ENCODE data around the gene KRTAP4-6. TPM values are rescaled to one million over a fixed set of nuclear protein-coding genes. Genes with fewer than 3 reads are reported as not detected.

KRTAP4-6 gene
- total RNA-seq (2021; fragmentation: NEBNext Ultra II Directional; extraction: Animal tissue kit (Norgen Biotek cat#: 25700)) (not detected in 2 replicates), polyA plus RNA-seq (2011; rRNA removed) (not detected in 2 replicates), polyA minus RNA-seq (2011; rRNA and poly(A)+ RNA removed) (not detected in 2 replicates)
- not detected for polyA plus RNA-seq (2011; cell fraction: cytosol; rRNA removed)
- not detected for polyA plus RNA-seq (2011; cell fraction: nucleus; rRNA removed)
- polyA plus RNA-seq (2012, experiment 1 of 2): not detected in 4 replicates
- polyA plus RNA-seq (2012, experiment 2 of 2): not detected
- not detected for polyA plus RNA-seq (2013, experiment 1 of 2)
- polyA plus RNA-seq (2013, experiment 2 of 2): not detected
- polyA minus RNA-seq (2011; cell fraction: cytosol; rRNA and poly(A)+ RNA removed): not detected
- polyA minus RNA-seq (2011; cell fraction: nucleus; rRNA and poly(A)+ RNA removed): not detected
- long read RNA-seq, experiment 1: 0 reads
- long read RNA-seq, experiment 2: 0 reads

DNA sequence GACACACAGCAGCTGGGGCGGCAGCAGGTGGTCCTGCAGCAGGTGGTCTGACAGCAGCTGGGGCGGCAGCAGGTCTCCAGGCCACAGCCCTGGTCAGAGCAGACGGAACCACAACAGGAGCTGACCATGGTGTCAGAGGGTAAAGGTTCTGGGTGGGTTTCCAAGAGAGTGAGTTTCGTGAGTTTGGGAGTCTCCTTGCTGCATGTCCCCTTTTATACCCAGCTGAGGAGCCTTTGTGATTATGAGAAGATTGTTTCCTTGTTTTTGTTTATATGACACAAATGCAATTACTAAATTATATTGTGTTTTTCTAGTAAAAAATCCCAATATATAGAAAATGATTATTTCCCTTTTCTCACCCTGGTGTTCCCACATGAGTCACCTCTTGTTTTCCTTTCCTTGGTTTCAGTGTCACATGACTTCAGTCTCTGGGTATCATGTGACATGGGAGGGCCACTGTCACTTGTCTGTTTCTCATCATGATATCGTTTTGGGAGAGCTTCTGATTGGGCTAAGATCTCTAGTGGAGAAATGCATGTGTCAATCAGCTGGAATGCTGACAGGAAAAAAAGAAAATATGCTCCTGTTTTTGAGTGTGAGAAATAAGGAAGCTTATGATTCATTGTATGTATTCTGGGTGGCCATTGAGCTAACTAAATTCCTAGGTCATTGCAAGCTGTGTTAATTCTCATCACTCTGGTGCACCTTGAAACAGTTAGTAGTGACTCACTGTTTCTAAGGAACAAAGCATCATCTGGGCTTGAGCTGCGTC, at the start of gene KRTAP4-6:
TSS of gene KRTAP4-6 (minus strand) at position 185 of the 772 bp plus-strand sequence. CDS start at position 128, 57 bp downstream.
- WGBS, 2 experiments (ENCODE audit: extremely low coverage in 1 of 2, insufficient coverage in 1 of 2, insufficient read length in 1 of 2, insufficient replicate concordance in 2 of 2, low coverage in 1 of 2, low lambda C conversion rate in 2 of 2, missing lambda C conversion rate in 1 of 2): 89% methylated on average over 6 of the region's 6 CpGs; no CpG with 5 or more reads in 1 of the 2 experiments
- no peaks in the 10 kb centered on the region for H4K20me1 ChIP-seq (replicated peaks in 1 of 2; ENCODE audit: control insufficient read depth in 1 of 2, insufficient read depth in 2 of 2, low read length in 2 of 2)
- no peak within 1 kb of the TSS for H2BK120ac ChIP-seq (replicated peaks; ENCODE audit: low read depth, low read length)
- H3K9ac ChIP-seq (replicated peaks in 1 of 4; ENCODE audit: extremely low read depth in 1 of 4, low read depth in 3 of 4, low read length in 3 of 4): no peak within 1 kb of the TSS
- DNase-seq (ENCODE audit: low read depth in 1 of 2, low spot score in 2 of 2) (no peak), FAIRE-seq (no peak)
- H2BK12ac ChIP-seq (ENCODE audit: low read depth, low read length): no peak within 1 kb of the TSS
- H3K14ac ChIP-seq (ENCODE audit: insufficient read length): no peak within 1 kb of the TSS
- no peak within 1 kb of the TSS for H2AK5ac ChIP-seq (ENCODE audit: low read depth, low read length)
- no peak within 1 kb of the TSS for H2BK15ac ChIP-seq (ENCODE audit: low read length)
- H3K36me3 ChIP-seq (ENCODE audit: control insufficient read depth in 2 of 4, insufficient read depth in 4 of 4, low read length in 3 of 4): no peaks in the 10 kb centered on the region
- no peak within 1 kb of the TSS for H3K4me2 ChIP-seq (ENCODE audit: insufficient read depth in 1 of 2, low read depth in 2 of 2, low read length in 2 of 2)
- no peak within 1 kb of the TSS for H2AFZ ChIP-seq (ENCODE audit: low read length)
- CTCF ChIA-PET (ENCODE audit: partially characterized antibody): interaction anchor here (0.6 to 1.0 kb wide), 2 partner anchors 9 to 174 kb away, joined by 3 read pairs; partner anchors contain the start of gene KRTAP4-5
- H3K4me1 ChIP-seq (replicated peaks in 1 of 4; ENCODE audit: control insufficient read depth in 3 of 4, insufficient read depth in 4 of 4, low read length in 3 of 4): no peaks in the 10 kb centered on the region
- no peaks in the 10 kb centered on the region for H3K79me2 ChIP-seq (ENCODE audit: control insufficient read depth in 1 of 2, insufficient read depth in 2 of 2, low read length in 2 of 2)
- POLR2A ChIA-PET (ENCODE audit: partially characterized antibody): no interaction called here
- H3K18ac ChIP-seq (ENCODE audit: extremely low read depth, low read length): no peak within 1 kb of the TSS
- H3K23me2 ChIP-seq (ENCODE audit: low read depth, low read length): no peaks in the 10 kb centered on the region
- no peak within 1 kb of the TSS for H4K5ac ChIP-seq (ENCODE audit: insufficient read length, low read depth, low read length)
- H4K8ac ChIP-seq (ENCODE audit: extremely low read depth, insufficient read depth, low read length): no peak within 1 kb of the TSS
- H3K4ac ChIP-seq (replicated peaks; ENCODE audit: insufficient read length, low read depth, low read length): no peak within 1 kb of the TSS
- H3K4me3 ChIP-seq (ENCODE audit: extremely low read depth in 1 of 4, insufficient read depth in 2 of 4, low read depth in 3 of 4, low read length in 4 of 4): no peak within 1 kb of the TSS
- no peak within 1 kb of the TSS for H2BK20ac ChIP-seq (ENCODE audit: low read length)
- no peaks in the 10 kb centered on the region for H3K79me1 ChIP-seq (ENCODE audit: low read depth, low read length)
- no peak within 1 kb of the TSS for H4K91ac ChIP-seq (replicated peaks; ENCODE audit: insufficient read length, low read length)
- H3K9me3 ChIP-seq (ENCODE audit: insufficient read depth in 2 of 2, low read depth in 1 of 2, low read length in 1 of 2): peaks cover 12% of the 10 kb centered on the region in 2 experiments; a peak in 3 of 4 replicates
- no peak within 1 kb of the TSS for H3K56ac ChIP-seq (replicated peaks; ENCODE audit: insufficient read length, low read depth, low read length)
- no peak within 1 kb of the TSS for H3K27ac ChIP-seq (ENCODE audit: low read depth, low read length)
- H3K27me3 ChIP-seq (replicated peaks in 1 of 4; ENCODE audit: control insufficient read depth in 3 of 4, extremely low read depth in 1 of 4, insufficient read depth in 3 of 4, low read length in 3 of 4): no peaks in the 10 kb centered on the region
- H2BK5ac ChIP-seq (ENCODE audit: low read depth, low read length): no peak within 1 kb of the TSS
- no peak within 1 kb of the TSS for H3K23ac ChIP-seq (ENCODE audit: insufficient read length)
- TF ChIP-seq NRF1 (IDR thresholded peaks at IDR 0.05; ENCODE audit: low read depth, low read length) (no peak), SP2 (IDR thresholded peaks at IDR 0.05; ENCODE audit: low read length) (no peak), SAP30 (IDR thresholded peaks at IDR 0.05; ENCODE audit: insufficient read depth, insufficient replicate concordance, low read length) (no peak), KDM1A (IDR thresholded peaks at IDR 0.05; ENCODE audit: borderline replicate concordance, low read length) (no peak), SIX5 (IDR thresholded peaks at IDR 0.05; ENCODE audit: low read depth, low read length) (no peak), POLR2AphosphoS5 (IDR thresholded peaks at IDR 0.05; ENCODE audit: low read depth, low read length) (no peak), PHF8 (conservative IDR thresholded peaks at IDR 0.05; ENCODE audit: low read depth, low read length) (no peak), POU5F1 (IDR thresholded peaks at IDR 0.05; ENCODE audit: low read depth, low read length) (no peak), RAD21 (IDR thresholded peaks at IDR 0.05 in 1 of 2, conservative IDR thresholded peaks at IDR 0.05 in 1 of 2; ENCODE audit: low read depth in 2 of 2, low read length in 2 of 2) (no peak), TCF12 (IDR thresholded peaks at IDR 0.05; ENCODE audit: low read depth, low read length) (no peak)

All from H1 (cell line).